Stimulated activated CD4-positive, alpha-beta T cell treated with anti-CD3 and anti-CD28 coated beads, TNF-alpha, amount 100 ng/mL, for 48 hours (primary cell): ENCODE data around the gene CERS1.
A peak's percentile ranks its signal among the peaks of the same experiment; 100 is the strongest.
"Not testable (repeated sequence)": the region's sequence is repeated elsewhere in the genome, so short reads cannot be mapped to it uniquely, and the experiment has no call there.

Experiments used
- DNase-seq, 3 donors: peaks; one replicate each; pipeline ENCODE4 v3.0.0-alpha.2; 2020; ENCODE audit warnings: low read depth in 3 of 3

The CERS1 gene

GRCh38 chr19:18919086-18919899 is 23.3 kb upstream of the CERS1 start, which contains the start of the genes COPE and DDX49:
Gene COPE, minus strand, starts transcription at chr19:18919387. Its CDS starts 39 bp downstream, at chr19:18919348.
Gene DDX49, plus strand, starts transcription at chr19:18919715. Its CDS starts 27 bp downstream, at chr19:18919742.
- peak; percentile 90 to 98 (median 93) for DNase-seq

- DNase-seq, result not testable (repeated sequence)
Observed at GRCh38 chr19:18917593-18917992, 21.6 kb upstream of the CERS1 start.

- no peak for DNase-seq
Observed at GRCh38 chr19:18915639-18916038, 19.7 kb upstream of the CERS1 start.

- no peak for DNase-seq
Observed at GRCh38 chr19:18913466-18913865, 17.5 kb upstream of the CERS1 start.

- no peak for DNase-seq
Observed at GRCh38 chr19:18912933-18913332, 17.0 kb upstream of the CERS1 start.

GRCh38 chr19:18910801-18911436 is 15.0 kb upstream of the CERS1 start:
- no peak for DNase-seq

GRCh38 chr19:18910010-18910409 is 14.1 kb upstream of the CERS1 start:
- no peak for DNase-seq

GRCh38 chr19:18908917-18909619 is 13.1 kb upstream of the CERS1 start:
- DNase-seq, result no peak

- no peak for DNase-seq
Observed at GRCh38 chr19:18906605-18907519, 10.9 kb upstream of the CERS1 start.

GRCh38 chr19:18905513-18906236 is 9.7 kb upstream of the CERS1 start:
- DNase-seq, result no peak

- DNase-seq, result no peak
Observed at GRCh38 chr19:18905058-18905456, 9.1 kb upstream of the CERS1 start.

GRCh38 chr19:18904334-18905057 is 8.5 kb upstream of the CERS1 start:
- no peak for DNase-seq

- no peak for DNase-seq
Observed at GRCh38 chr19:18903156-18904037, 7.4 kb upstream of the CERS1 start.

- DNase-seq, result not testable (repeated sequence)
Observed at GRCh38 chr19:18902519-18902918, 6.6 kb upstream of the CERS1 start.

GRCh38 chr19:18901491-18901890 is 5.5 kb upstream of the CERS1 start:
- DNase-seq, result no peak

GRCh38 chr19:18900700-18901481 is 4.9 kb upstream of the CERS1 start:
- no peak for DNase-seq

- no peak for DNase-seq
Observed at GRCh38 chr19:18899624-18900560, 3.9 kb upstream of the CERS1 start.
